H1 (cell line): ENCODE data around the gene HNRNPM. TPM values are rescaled to one million over a fixed set of nuclear protein-coding genes. Genes with fewer than 3 reads are reported as not detected.

Experiments used
- CTCF ChIA-PET: fragments of 300-600 bp; sonication (Branson Sonifier 250); formaldehyde crosslinking; loops from one replicate; lab custom pipeline; 2021; ENCODE audit not compliant: partially characterized antibody; lab: Charles Lee
- POLR2A ChIA-PET: fragments of 300-600 bp; sonication (Branson Sonifier 250); formaldehyde crosslinking; loops from one replicate; lab custom pipeline; 2021; ENCODE audit warnings: inconsistent platforms; ENCODE audit not compliant: partially characterized antibody; lab: Charles Lee
- DNase-seq, 2 experiments: peaks; one replicate each; pipeline versions ENCODE4 v3.0.0 to v3.0.0-alpha.2; 2010 to 2022; ENCODE audit warnings: low spot score in 2 of 2, low read depth in 1 of 2, mixed read lengths in 1 of 2
- FAIRE-seq: peaks from 2 replicates; lab custom pipeline; 2011; peaks lifted over from hg19 to GRCh38; lab: Jason Lieb, UNC
- H2AFZ ChIP-seq: 2 replicates; pipeline ENCODE4 v1.8.1; 2012; ENCODE audit warnings: low read length, inconsistent platforms
- H2AK5ac ChIP-seq: 2 replicates; pipeline ENCODE4 v1.6.1; 2013; ENCODE audit warnings: low read depth, low read length
- H2BK120ac ChIP-seq: replicated peaks from 2 replicates; pipeline ENCODE3; 2013; ENCODE audit warnings: low read depth, low read length, inconsistent platforms
- H2BK12ac ChIP-seq: 2 replicates; pipeline ENCODE4 v1.6.1; 2013; ENCODE audit warnings: low read depth, low read length
- H2BK15ac ChIP-seq: 2 replicates; pipeline ENCODE4 v1.6.1; 2013; ENCODE audit warnings: low read length
- H2BK20ac ChIP-seq: 2 replicates; pipeline ENCODE4 v1.6.1; 2013; ENCODE audit warnings: low read length
- H2BK5ac ChIP-seq: 2 replicates; pipeline ENCODE4 v1.6.1; 2013; ENCODE audit warnings: low read depth, low read length
- H3K14ac ChIP-seq: 2 replicates; pipeline ENCODE4 v1.6.1; 2013; ENCODE audit warnings: inconsistent platforms; ENCODE audit not compliant: insufficient read length
- H3K18ac ChIP-seq: 2 replicates; pipeline ENCODE4 v1.6.1; 2013; ENCODE audit warnings: low read length; ENCODE audit errors: extremely low read depth
- H3K23ac ChIP-seq: 2 replicates; pipeline ENCODE4 v1.6.1; 2013; ENCODE audit warnings: inconsistent platforms; ENCODE audit not compliant: insufficient read length
- H3K23me2 ChIP-seq: 2 replicates; pipeline ENCODE4 v1.6.1; 2013; ENCODE audit warnings: low read depth, low read length
- H3K27ac ChIP-seq: 2 replicates; pipeline ENCODE4 v1.6.1; 2011; ENCODE audit warnings: low read depth, low read length, inconsistent platforms
- H3K27me3 ChIP-seq, 4 experiments: replicated peaks in 1 of 4; 1 replicate in 1 of 4; 2 replicates in 3 of 4; pipeline versions ENCODE4 v1.6.1 to v1.8.1; 2011 to 2013; ENCODE audit warnings: low read length in 3 of 4, mild to moderate bottlenecking in 3 of 4, inconsistent platforms in 2 of 4, mixed read lengths in 2 of 4, moderate library complexity in 1 of 4; ENCODE audit not compliant: control insufficient read depth in 3 of 4, insufficient read depth in 3 of 4; ENCODE audit errors: extremely low read depth in 1 of 4
- H3K36me3 ChIP-seq, 4 experiments: 2 replicates each; pipeline versions ENCODE4 v1.6.1 to v1.8.1; 2011 to 2013; ENCODE audit warnings: mild to moderate bottlenecking in 4 of 4, low read length in 3 of 4, moderate library complexity in 2 of 4, control low read depth in 1 of 4, inconsistent platforms in 1 of 4; ENCODE audit not compliant: insufficient read depth in 4 of 4, control insufficient read depth in 2 of 4
- H3K4ac ChIP-seq: replicated peaks from 2 replicates; pipeline ENCODE3; 2013; ENCODE audit warnings: low read length, low read depth, mixed read lengths, inconsistent platforms; ENCODE audit not compliant: insufficient read length
- H3K4me1 ChIP-seq, 4 experiments: replicated peaks in 1 of 4; 1 replicate in 1 of 4; 2 replicates in 3 of 4; pipeline versions ENCODE4 v1.6.1 to v1.8.1; 2011 to 2013; ENCODE audit warnings: low read length in 3 of 4, inconsistent platforms in 2 of 4, mixed read lengths in 1 of 4; ENCODE audit not compliant: insufficient read depth in 4 of 4, control insufficient read depth in 3 of 4
- H3K4me2 ChIP-seq, 2 experiments: 2 replicates each; pipeline versions ENCODE4 v1.6.1 to v1.8.1; 2011 to 2013; ENCODE audit warnings: low read depth in 2 of 2, low read length in 2 of 2, control low read depth in 1 of 2, inconsistent platforms in 1 of 2, mild to moderate bottlenecking in 1 of 2; ENCODE audit not compliant: insufficient read depth in 1 of 2
- H3K4me3 ChIP-seq, 4 experiments: fragments of 200-600, 300-600 bp in 1 of 4; sonication (generic), shearing (Covaris generic), sonication (Bioruptor Twin) in 1 of 4; 2 replicates each; pipeline versions ENCODE4 v1.5.1 to v1.8.1; 2011 to 2016; ENCODE audit warnings: low read length in 4 of 4, low read depth in 3 of 4, control low read depth in 2 of 4, inconsistent platforms in 2 of 4, mild to moderate bottlenecking in 2 of 4, mixed read lengths in 1 of 4, moderate library complexity in 1 of 4; ENCODE audit not compliant: insufficient read depth in 2 of 4; ENCODE audit errors: extremely low read depth in 1 of 4
- H3K56ac ChIP-seq: replicated peaks from 2 replicates; pipeline ENCODE3; 2013; ENCODE audit warnings: low read depth, mild to moderate bottlenecking, mixed read lengths, low read length, inconsistent platforms; ENCODE audit not compliant: insufficient read length
- H3K79me1 ChIP-seq: 2 replicates; pipeline ENCODE4 v1.6.1; 2013; ENCODE audit warnings: low read depth, low read length, control low read depth
- H3K79me2 ChIP-seq, 2 experiments: 2 replicates each; pipeline versions ENCODE4 v1.6.1 to v1.8.1; 2012 to 2013; ENCODE audit warnings: low read length in 2 of 2, mild to moderate bottlenecking in 2 of 2, inconsistent platforms in 1 of 2; ENCODE audit not compliant: insufficient read depth in 2 of 2, control insufficient read depth in 1 of 2
- H3K9ac ChIP-seq, 4 experiments: replicated peaks in 1 of 4; 1 replicate in 1 of 4; 2 replicates in 3 of 4; pipeline versions ENCODE4 v1.6.1 to v1.8.1; 2011 to 2013; ENCODE audit warnings: low read depth in 3 of 4, low read length in 3 of 4, control low read depth in 2 of 4, mild to moderate bottlenecking in 2 of 4, moderate library complexity in 2 of 4, inconsistent platforms in 1 of 4; ENCODE audit errors: extremely low read depth in 1 of 4
- H3K9me3 ChIP-seq, 2 experiments: 2 replicates each; pipeline versions ENCODE4 v1.6.1 to v1.8.1; 2012 to 2013; ENCODE audit warnings: mild to moderate bottlenecking in 2 of 2, moderate library complexity in 2 of 2, control low read depth in 1 of 2, inconsistent platforms in 1 of 2, low read depth in 1 of 2, low read length in 1 of 2, mixed read lengths in 1 of 2; ENCODE audit not compliant: insufficient read depth in 2 of 2
- H4K20me1 ChIP-seq, 2 experiments: replicated peaks in 1 of 2; 2 replicates each; pipeline versions ENCODE3 to v1.8.1; 2011 to 2013; ENCODE audit warnings: inconsistent platforms in 2 of 2, low read length in 2 of 2, mild to moderate bottlenecking in 1 of 2; ENCODE audit not compliant: insufficient read depth in 2 of 2, control insufficient read depth in 1 of 2
- H4K5ac ChIP-seq: 2 replicates; pipeline ENCODE4 v1.6.1; 2013; ENCODE audit warnings: low read length, low read depth, mixed read lengths, inconsistent platforms; ENCODE audit not compliant: insufficient read length
- H4K8ac ChIP-seq: 2 replicates; pipeline ENCODE4 v1.8.0; 2013; ENCODE audit warnings: mild to moderate bottlenecking, moderate library complexity, low read length, inconsistent platforms; ENCODE audit not compliant: insufficient read depth; ENCODE audit errors: extremely low read depth
- H4K91ac ChIP-seq: replicated peaks from 2 replicates; pipeline ENCODE3; 2013; ENCODE audit warnings: low read length, mixed read lengths, inconsistent platforms; ENCODE audit not compliant: insufficient read length
- CHD2 ChIP-seq: IDR thresholded peaks from 2 replicates; pipeline ENCODE4 v1.6.1; 2012; ENCODE audit warnings: low read length, improper control_type of control experiment
- CREB1 ChIP-seq: IDR thresholded peaks from 2 replicates; pipeline ENCODE4 v1.6.1; 2012; ENCODE audit warnings: inconsistent platforms
- E2F6 ChIP-seq: IDR thresholded peaks from 2 replicates; pipeline ENCODE4 v1.6.1; 2012; ENCODE audit warnings: inconsistent platforms
- EZH2 ChIP-seq: fragments of 200-600 bp; sonication (generic); IDR thresholded peaks from 2 replicates; pipeline ENCODE4 v1.7.1; 2012; ENCODE audit warnings: low read depth, mild to moderate bottlenecking, moderate library complexity, low read length, inconsistent platforms; ENCODE audit not compliant: severe bottlenecking
- RAD21 ChIP-seq, 2 experiments: IDR thresholded peaks in 1 of 2; conservative IDR thresholded peaks in 1 of 2; 2 replicates each; pipeline ENCODE4 v1.6.1; 2011; ENCODE audit warnings: low read depth in 2 of 2, low read length in 2 of 2, improper control_type of control experiment in 1 of 2, inconsistent platforms in 1 of 2, mild to moderate bottlenecking in 1 of 2, moderate library complexity in 1 of 2
- SIRT6 ChIP-seq: IDR thresholded peaks from one replicate; pipeline ENCODE4 v1.7.1; 2012; ENCODE audit warnings: low read length, inconsistent platforms
- SP1 ChIP-seq: IDR thresholded peaks from 2 replicates; pipeline ENCODE4 v1.6.1; 2011; ENCODE audit warnings: low read depth, low read length
- SP2 ChIP-seq: IDR thresholded peaks from 2 replicates; pipeline ENCODE4 v1.6.1; 2012; ENCODE audit warnings: mild to moderate bottlenecking, low read length, inconsistent platforms
- SP4 ChIP-seq: IDR thresholded peaks from 2 replicates; pipeline ENCODE4 v1.6.1; 2012; ENCODE audit warnings: low read length, inconsistent platforms
- TAF1 ChIP-seq: IDR thresholded peaks from 2 replicates; pipeline ENCODE4 v1.6.1; 2011; ENCODE audit warnings: mild to moderate bottlenecking, low read depth, low read length
- WGBS, 2 experiments: shearing (Covaris generic) in 1 of 2; methylation state at CpG; one replicate each; pipeline versions ENCODE4 v1.1.6 to v1.1.7; 2013 to 2015; ENCODE audit warnings: low lambda C conversion rate in 2 of 2, mixed read lengths in 2 of 2, inconsistent platforms in 1 of 2, low coverage in 1 of 2, missing lambda C conversion rate in 1 of 2; ENCODE audit not compliant: insufficient replicate concordance in 2 of 2, insufficient coverage in 1 of 2, insufficient read length in 1 of 2; ENCODE audit errors: extremely low coverage in 1 of 2, missing lambda C conversion rate in 1 of 2; 5-methylcytosine and 5-hydroxymethylcytosine counted together
- polyA plus RNA-seq, 7 experiments: library from polyadenylated mRNA; depleted of rRNA in 3 of 7; stranded (reverse) in 5 of 7; unstranded in 2 of 7; fragments of >200 nt in 5 of 7; fragments of 200-250 nt in 2 of 7; gene quantifications; 1 replicate in 5 of 7; 2 replicates in 1 of 7; 4 replicates in 1 of 7; pipeline versions ENCODE4 v1.2.1 to v1.2.3, GENCODE V29; 2011 to 2013; ENCODE audit warnings: missing spikeins in 2 of 7, mixed read lengths in 2 of 7
- total RNA-seq: library from RNA; stranded (reverse); fragmentation: NEBNext Ultra II Directional; extraction: Animal tissue kit (Norgen Biotek cat#: 25700); gene quantifications from 2 replicates; pipeline ENCODE4 v1.2.1, GENCODE V29; 2021
- TF ChIP-seq, protein P1 (sequence below): IDR thresholded peaks from 2 replicates; pipeline ENCODE4 v1.6.1; 2012; ENCODE audit warnings: inconsistent platforms

Gene HNRNPM
- total and polyA plus RNA-seq, 2 of the 8 experiments (the other 6 are each of a cell fraction or from before 2014, with no cell fraction given): 375 to 474 TPM

DNA sequence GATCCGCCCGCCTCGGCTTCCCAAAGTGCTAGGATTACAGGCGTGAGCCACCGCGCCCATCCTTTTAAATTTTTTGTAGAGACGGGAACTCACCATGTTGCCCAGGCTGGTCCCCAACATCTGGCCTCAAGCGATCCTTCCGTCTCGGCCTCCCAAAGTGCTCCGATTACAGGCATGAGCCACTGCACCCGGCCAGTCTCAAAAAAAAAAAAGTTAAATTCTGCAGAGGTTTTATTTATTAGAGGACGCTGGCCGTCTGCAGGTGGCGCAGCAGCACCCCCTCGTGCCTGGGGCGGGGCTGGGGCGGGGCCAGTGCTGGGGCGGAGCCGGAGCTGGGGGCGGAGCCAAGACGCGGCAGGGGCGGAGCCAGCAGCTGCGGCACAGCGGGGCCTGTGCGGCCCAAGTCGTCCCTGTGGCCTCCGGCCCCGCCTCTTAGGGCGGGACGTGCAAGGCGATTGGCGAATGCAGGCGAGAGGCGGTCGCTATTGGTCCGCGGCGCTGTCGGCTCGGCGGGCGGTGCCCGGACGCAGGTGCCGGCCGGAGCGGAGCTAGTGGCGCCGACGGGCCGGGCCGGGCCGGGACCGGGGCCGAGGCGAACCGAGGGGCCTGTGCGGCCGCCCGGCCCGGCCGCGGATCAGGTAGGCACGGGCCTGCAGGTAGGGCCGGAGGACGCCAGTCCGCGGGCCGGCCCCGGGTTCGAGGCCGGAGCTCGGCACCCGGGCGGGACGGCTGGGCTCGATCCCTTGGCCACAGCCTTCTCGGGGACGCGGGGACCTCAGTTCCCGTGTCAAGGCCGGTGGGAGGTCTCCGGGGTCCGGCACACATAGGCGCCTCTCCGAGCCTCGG, 31.8 kb upstream of the HNRNPM start, which contains the start of gene MARCHF2:
MARCHF2 (plus strand) TSS at position 523 of the 846 bp plus-strand sequence. CDS start 8,536 bp downstream, outside the sequence.
- H4K91ac ChIP-seq: no peak within 1 kb of the TSS
- H4K5ac ChIP-seq: no peak within 1 kb of the TSS
- H2BK20ac ChIP-seq: no peak within 1 kb of the TSS
- H3K4me1 ChIP-seq: peaks cover 0 to 3% (median under 1%) of the 10 kb centered on the region in 4 experiments; a peak in 3 of 7 replicates
- H2AK5ac ChIP-seq: no peak within 1 kb of the TSS
- H3K36me3 ChIP-seq: no peaks in the 10 kb centered on the region
- no peaks in the 10 kb centered on the region for H3K79me2 ChIP-seq
- H2BK120ac ChIP-seq: no peak within 1 kb of the TSS
- H3K4ac ChIP-seq: no peak within 1 kb of the TSS
- no peaks in the 10 kb centered on the region for H3K79me1 ChIP-seq
- FAIRE-seq (no peak), DNase-seq (peak; percentile 96)
- H3K4me3 ChIP-seq: peak within 1 kb of the TSS; percentile 65 to 83 (median 68)
- peak within 1 kb of the TSS; percentile 71; the same call in 1 of the 2 replicates for H2AFZ ChIP-seq
- H4K20me1 ChIP-seq: no peaks in the 10 kb centered on the region
- H3K14ac ChIP-seq: no peak within 1 kb of the TSS
- H3K4me2 ChIP-seq: peak within 1 kb of the TSS; percentile 81 to 89
- POLR2A ChIA-PET: interaction anchor here (0.6 to 3.6 kb wide), 8 partner anchors 21 to 97 kb away, joined by 3 to 19 read pairs (median 4); partner anchors contain the start of genes HNRNPM, NDUFA7 and RPS28
- 19% methylated on average over 39 of the region's 89 CpGs; no CpG with 5 or more reads in 1 of the 2 experiments for WGBS, 2 experiments
- peak within 1 kb of the TSS in 2 of 4 experiments; percentile 4 to 45; a peak in 2 of 7 replicates for H3K9ac ChIP-seq
- H4K8ac ChIP-seq: peak within 1 kb of the TSS; percentile 53; the same call in 1 of the 2 replicates
- H3K27me3 ChIP-seq: no peaks in the 10 kb centered on the region
- no peak within 1 kb of the TSS for H3K23ac ChIP-seq
- no peak within 1 kb of the TSS for H2BK12ac ChIP-seq
- no peaks in the 10 kb centered on the region for H3K9me3 ChIP-seq
- CTCF ChIA-PET: interaction anchor here (0.6 to 3.0 kb wide), 13 partner anchors 12 to 190 kb away, joined by 3 to 24 read pairs (median 5); no protein-coding TSS in a partner anchor
- H3K27ac ChIP-seq: no peak within 1 kb of the TSS
- H3K23me2 ChIP-seq: peaks cover 5% of the 10 kb centered on the region; the same call in 1 of the 2 replicates
- no peak within 1 kb of the TSS for H3K18ac ChIP-seq
- H2BK15ac ChIP-seq: no peak within 1 kb of the TSS
- no peak within 1 kb of the TSS for H2BK5ac ChIP-seq
- H3K56ac ChIP-seq: no peak within 1 kb of the TSS
- TF ChIP-seq RAD21 (IDR thresholded peaks at IDR 0.05 in 1 of 2, conservative IDR thresholded peaks at IDR 0.05 in 1 of 2; ENCODE audit: low read depth in 2 of 2, low read length in 2 of 2) (peak in 1 of 2 experiments; percentile 52; a peak in 2 of 4 replicates), SP2 (peak; percentile 64), TAF1 (0 out of 2 replicates have a peak, but pooled peaks have one; percentile 11), CHD2 (peak; percentile 86), SP1 (peak; percentile 98), SIRT6 (no peak), SP4 (peak; percentile 94), E2F6 (no peak), CREB1 (peak; percentile 59), EZH2 (no peak)
- TF ChIP-seq, protein P1, sequence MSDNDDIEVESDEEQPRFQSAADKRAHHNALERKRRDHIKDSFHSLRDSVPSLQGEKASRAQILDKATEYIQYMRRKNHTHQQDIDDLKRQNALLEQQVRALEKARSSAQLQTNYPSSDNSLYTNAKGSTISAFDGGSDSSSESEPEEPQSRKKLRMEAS: peak; percentile 47; the same call in 1 of the 2 replicates
